Endodermal cell (in vitro differentiated cells): Measurements from ENCODE around the gene DARS1. TPM values are rescaled to one million over a fixed set of nuclear protein-coding genes. Genes with fewer than 3 reads are reported as not detected.

Experiments
- DNase-seq: peaks from one replicate; pipeline ENCODE4 v3.0.0-alpha.2; 2017
- H3K27ac ChIP-seq: 2 replicates; pipeline ENCODE4 v1.5.1; 2013; ENCODE audit warnings: mild to moderate bottlenecking, low read depth, low read length, moderate library complexity
- H3K27me3 ChIP-seq: 2 replicates; pipeline ENCODE4 v1.6.1; 2013; ENCODE audit warnings: mild to moderate bottlenecking, low read length, moderate library complexity; ENCODE audit not compliant: insufficient read depth, control insufficient read depth, poor library complexity, severe bottlenecking
- H3K36me3 ChIP-seq: 2 replicates; pipeline ENCODE4 v1.7.0; 2013; ENCODE audit warnings: mild to moderate bottlenecking, low read length, moderate library complexity; ENCODE audit not compliant: control insufficient read depth, insufficient read depth
- H3K4me1 ChIP-seq: one replicate; pipeline ENCODE4 v1.7.0; 2013; ENCODE audit warnings: low read length; ENCODE audit not compliant: control insufficient read depth, insufficient read depth
- H3K4me3 ChIP-seq: 2 replicates; pipeline ENCODE4 v1.5.1; 2013; ENCODE audit warnings: mild to moderate bottlenecking, low read length, moderate library complexity
- H3K9ac ChIP-seq: 2 replicates; pipeline ENCODE4 v1.6.1; 2013; ENCODE audit warnings: mild to moderate bottlenecking, low read length, moderate library complexity; ENCODE audit not compliant: poor library complexity, severe bottlenecking; ENCODE audit errors: extremely low read depth
- H3K9me3 ChIP-seq: 2 replicates; pipeline ENCODE4 v1.6.1; 2013; ENCODE audit warnings: mild to moderate bottlenecking, low read length, moderate library complexity; ENCODE audit not compliant: control insufficient read depth
- H3K27ac Mint-ChIP-seq: 2 replicates; pipeline ENCODE4 v1.8.0; 2020; ENCODE audit warnings: mixed read lengths
- H3K27me3 Mint-ChIP-seq: 2 replicates; pipeline ENCODE4 v1.8.0; 2021; ENCODE audit warnings: mild to moderate bottlenecking, mixed read lengths; ENCODE audit not compliant: insufficient read depth
- H3K36me3 Mint-ChIP-seq: 2 replicates; pipeline ENCODE4 v1.8.0; 2020; ENCODE audit warnings: low read depth, mixed read lengths
- H3K4me1 Mint-ChIP-seq: 2 replicates; pipeline ENCODE4 v1.8.0; 2020; ENCODE audit warnings: mixed read lengths
- H3K4me3 Mint-ChIP-seq: 2 replicates; pipeline ENCODE4 v1.8.0; 2020; ENCODE audit warnings: mild to moderate bottlenecking, moderate library complexity, mixed read lengths
- H3K9me3 Mint-ChIP-seq: 2 replicates; pipeline ENCODE4 v1.8.0; 2020; ENCODE audit warnings: mild to moderate bottlenecking, mixed read lengths
- WGBS, 2 experiments: methylation state at CpG; one replicate each; pipeline versions ENCODE4 v1.1.5 to v1.1.7; 2013; ENCODE audit warnings: missing lambda C conversion rate in 2 of 2, mixed read lengths in 1 of 2; ENCODE audit not compliant: insufficient coverage in 1 of 2, insufficient read length in 1 of 2; 5-methylcytosine and 5-hydroxymethylcytosine counted together
- total RNA-seq, 2 donors: library from RNA; stranded (reverse); fragmentation: NEBNext Ultra II Directional in 1 of 2; extraction: Animal tissue kit (Norgen Biotek cat#: 25700) in 1 of 2; gene quantifications; 2 replicates in 1 of 2; 3 replicates in 1 of 2; pipeline ENCODE4 v1.2.1, GENCODE V29; 2021
- TF ChIP-seq, protein P1 (sequence below): fragments of 200-600 bp; sonication (generic); conservative IDR thresholded peaks from 2 replicates; pipeline ENCODE4 v1.5.0; 2021; ENCODE audit warnings: antibody characterized with exemption, mild to moderate bottlenecking

Gene DARS1
- total RNA-seq, 2 donors from 2014 or later: 70.5 to 75.9 TPM

DNA sequence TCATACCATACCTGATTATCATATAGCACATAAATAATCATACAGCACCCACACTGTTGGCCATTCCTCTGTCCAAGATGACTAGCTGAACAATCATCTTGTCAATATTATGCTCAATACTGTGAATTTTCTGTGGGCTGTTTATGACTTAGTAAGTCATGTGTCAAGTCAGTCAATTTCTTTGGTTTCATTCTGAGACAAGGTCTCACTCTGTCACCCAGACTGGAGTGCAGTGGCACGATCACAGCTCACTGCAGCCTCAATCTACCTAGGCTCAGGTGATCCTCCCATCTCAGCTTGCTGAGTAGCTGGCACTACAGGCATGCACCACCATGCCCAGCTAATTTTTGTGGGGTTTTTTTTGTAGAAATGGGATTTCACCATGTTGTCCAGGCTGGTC is 114.9 kb downstream of the DARS1 start:
- H3K27me3 Mint-ChIP-seq: no peaks in the 10 kb centered on the region
- peaks cover 76% of the 10 kb centered on the region for H3K36me3 ChIP-seq
- H3K27ac ChIP-seq: no peak overlapping the region
- peaks cover 22% of the 10 kb centered on the region for H3K4me1 Mint-ChIP-seq
- DNase-seq: no peak
- H3K27ac Mint-ChIP-seq: no peak overlapping the region
- 71 to 95% methylated on average over 1 of the region's 1 CpG for WGBS, 2 experiments
- no peak overlapping the region for H3K4me3 ChIP-seq
- TF ChIP-seq, protein P1, sequence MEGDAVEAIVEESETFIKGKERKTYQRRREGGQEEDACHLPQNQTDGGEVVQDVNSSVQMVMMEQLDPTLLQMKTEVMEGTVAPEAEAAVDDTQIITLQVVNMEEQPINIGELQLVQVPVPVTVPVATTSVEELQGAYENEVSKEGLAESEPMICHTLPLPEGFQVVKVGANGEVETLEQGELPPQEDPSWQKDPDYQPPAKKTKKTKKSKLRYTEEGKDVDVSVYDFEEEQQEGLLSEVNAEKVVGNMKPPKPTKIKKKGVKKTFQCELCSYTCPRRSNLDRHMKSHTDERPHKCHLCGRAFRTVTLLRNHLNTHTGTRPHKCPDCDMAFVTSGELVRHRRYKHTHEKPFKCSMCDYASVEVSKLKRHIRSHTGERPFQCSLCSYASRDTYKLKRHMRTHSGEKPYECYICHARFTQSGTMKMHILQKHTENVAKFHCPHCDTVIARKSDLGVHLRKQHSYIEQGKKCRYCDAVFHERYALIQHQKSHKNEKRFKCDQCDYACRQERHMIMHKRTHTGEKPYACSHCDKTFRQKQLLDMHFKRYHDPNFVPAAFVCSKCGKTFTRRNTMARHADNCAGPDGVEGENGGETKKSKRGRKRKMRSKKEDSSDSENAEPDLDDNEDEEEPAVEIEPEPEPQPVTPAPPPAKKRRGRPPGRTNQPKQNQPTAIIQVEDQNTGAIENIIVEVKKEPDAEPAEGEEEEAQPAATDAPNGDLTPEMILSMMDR: no peak
- H3K9me3 ChIP-seq: peaks cover 27% of the 10 kb centered on the region
- no peak overlapping the region for H3K9ac ChIP-seq
- peaks cover 78% of the 10 kb centered on the region for H3K36me3 Mint-ChIP-seq
- H3K9me3 Mint-ChIP-seq: peaks cover 10% of the 10 kb centered on the region
- no peaks in the 10 kb centered on the region for H3K4me1 ChIP-seq
- no peaks in the 10 kb centered on the region for H3K27me3 ChIP-seq
- no peak overlapping the region for H3K4me3 Mint-ChIP-seq

DNA sequence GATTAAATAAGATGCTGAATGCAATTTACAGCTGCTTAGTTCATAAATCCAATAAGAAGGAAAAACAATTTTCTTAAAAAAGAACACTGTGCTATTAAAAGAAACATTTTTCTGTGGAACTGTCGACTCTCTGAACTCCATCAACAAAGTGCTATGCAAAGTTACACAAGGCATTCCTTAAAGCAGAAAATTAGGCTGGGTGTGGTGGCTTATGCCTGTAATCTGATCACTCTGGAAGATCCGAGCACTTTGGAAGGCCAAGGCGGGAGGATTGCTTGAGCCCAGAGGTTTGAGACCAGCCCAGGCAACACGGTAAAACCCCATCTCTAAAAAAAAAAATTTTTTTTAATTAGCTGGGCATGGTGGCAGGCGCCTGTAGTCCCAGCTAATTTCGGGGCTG is 122.2 kb downstream of the DARS1 start:
- Histone ChIP-seq H3K27ac (no peak overlapping the region), H3K9ac (no peak overlapping the region), H3K36me3 (peaks cover 93% of the 10 kb centered on the region), H3K4me1 (no peaks in the 10 kb centered on the region), H3K9me3 (no peaks in the 10 kb centered on the region), H3K27me3 (no peaks in the 10 kb centered on the region), H3K4me3 (no peak overlapping the region)
- no peak overlapping the region for H3K4me3 Mint-ChIP-seq
- no peaks in the 10 kb centered on the region for H3K9me3 Mint-ChIP-seq
- no peak overlapping the region for H3K27ac Mint-ChIP-seq
- no peak for DNase-seq
- no peaks in the 10 kb centered on the region for H3K27me3 Mint-ChIP-seq
- H3K36me3 Mint-ChIP-seq: peaks cover 89% of the 10 kb centered on the region
- H3K4me1 Mint-ChIP-seq: no peaks in the 10 kb centered on the region
- TF ChIP-seq, protein P1: no peak
- WGBS, 2 experiments: 94 to 97% methylated on average over 4 to 6 of the region's 6 CpGs

DNA sequence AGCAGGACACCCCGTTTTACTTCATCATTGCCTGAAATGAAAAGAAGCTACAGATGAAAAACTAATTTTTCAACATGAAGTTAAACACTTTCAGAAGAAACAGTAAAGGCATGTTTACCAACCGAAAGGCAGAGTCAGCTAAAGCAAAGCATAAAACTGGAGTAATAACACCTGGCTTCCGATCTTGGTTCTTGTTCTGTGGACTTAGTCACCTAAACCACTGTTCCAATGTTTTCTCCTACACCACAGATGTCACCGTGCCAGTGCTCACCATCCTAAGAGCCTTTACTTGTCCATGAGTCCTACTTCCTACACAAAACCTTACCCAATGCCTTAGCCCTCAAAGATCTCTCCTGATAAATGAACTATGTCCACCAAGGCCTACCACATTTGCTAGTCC is 122.7 kb downstream of the DARS1 start:
- H3K27me3 Mint-ChIP-seq: no peaks in the 10 kb centered on the region
- Histone ChIP-seq H3K9ac (no peak overlapping the region), H3K27ac (no peak overlapping the region), H3K9me3 (no peaks in the 10 kb centered on the region), H3K36me3 (peaks cover 93% of the 10 kb centered on the region), H3K4me3 (no peak overlapping the region), H3K4me1 (no peaks in the 10 kb centered on the region), H3K27me3 (no peaks in the 10 kb centered on the region)
- H3K27ac Mint-ChIP-seq: no peak overlapping the region
- no peaks in the 10 kb centered on the region for H3K9me3 Mint-ChIP-seq
- H3K4me3 Mint-ChIP-seq: no peak overlapping the region
- TF ChIP-seq, protein P1: no peak
- peaks cover 89% of the 10 kb centered on the region for H3K36me3 Mint-ChIP-seq
- 94 to 97% methylated on average over 4 of the region's 4 CpGs for WGBS, 2 experiments
- DNase-seq: no peak
- no peaks in the 10 kb centered on the region for H3K4me1 Mint-ChIP-seq

Other genes with a start within 250 kb of the DARS1 start
- 10 to 100 TPM; 81.0 to 81.6 TPM for gene UBXN4, start 243.8 kb downstream of the DARS1 start, total RNA-seq
- gene LCT, start 148.4 kb downstream of the DARS1 start, total RNA-seq: under 1 TPM; 0.11 TPM
- gene MCM6, start 109.2 kb downstream of the DARS1 start, total RNA-seq: 100 to 1,000 TPM; 140 to 141 TPM
- gene CXCR4, start 132.5 kb upstream of the DARS1 start, total RNA-seq: 100 to 1,000 TPM; 287 to 454 TPM